ENCODE results near the gene CRIP1.

CRIP1 gene

GRCh38 chr14:105480807-105481801 is 5.6 kb upstream of the CRIP1 start:
- DNase-seq (ENCODE audit: low spot score), result peak; percentile 94

- peak; percentile 98 for DNase-seq (ENCODE audit: low spot score)
Measured at GRCh38 chr14:105481886-105482457, 4.7 kb upstream of the CRIP1 start.

- no peak for DNase-seq (ENCODE audit: low spot score)
Measured at GRCh38 chr14:105482486-105483110, 4.1 kb upstream of the CRIP1 start.

- no peak for DNase-seq (ENCODE audit: low spot score)
Measured at GRCh38 chr14:105483300-105484068, 3.2 kb upstream of the CRIP1 start.

GRCh38 chr14:105484069-105484996 is 2.4 kb upstream of the CRIP1 start:
- peak; percentile 87 for DNase-seq (ENCODE audit: low spot score)

GRCh38 chr14:105484997-105485393 is 1.7 kb upstream of the CRIP1 start:
- DNase-seq (ENCODE audit: low spot score), result no peak

GRCh38 chr14:105485739-105486162 is 935 bp upstream of the CRIP1 start:
- peak; percentile 78 for DNase-seq (ENCODE audit: low spot score)

GRCh38 chr14:105486974-105487448 is 325 bp downstream of the CRIP1 start:
- peak; percentile 89 for DNase-seq (ENCODE audit: low spot score)

- DNase-seq (ENCODE audit: low spot score), result peak; percentile 77
Measured at GRCh38 chr14:105487449-105487985, 831 bp downstream of the CRIP1 start.

GRCh38 chr14:105487986-105488777 is 1.5 kb downstream of the CRIP1 start:
- DNase-seq (ENCODE audit: low spot score), result peak; percentile 50

- DNase-seq (ENCODE audit: low spot score), result no peak
Measured at GRCh38 chr14:105488781-105489541, 2.3 kb downstream of the CRIP1 start.

- DNase-seq (ENCODE audit: low spot score), result peak; percentile 87
Measured at GRCh38 chr14:105489542-105490266, 3.0 kb downstream of the CRIP1 start.

- no peak for DNase-seq (ENCODE audit: low spot score)
Measured at GRCh38 chr14:105490267-105490571, 3.5 kb downstream of the CRIP1 start.

GRCh38 chr14:105490572-105491365 is 4.1 kb downstream of the CRIP1 start, which contains the start of gene TEDC1:
Gene TEDC1, plus strand, starts transcription at chr14:105491246. Its CDS starts 130 bp downstream, at chr14:105491376.
- DNase-seq (ENCODE audit: low spot score), result peak; percentile 99

GRCh38 chr14:105491366-105491973 is 4.8 kb downstream of the CRIP1 start:
- DNase-seq (ENCODE audit: low spot score), result peak; percentile 88

GRCh38 chr14:105492031-105492970 is 5.6 kb downstream of the CRIP1 start:
- DNase-seq (ENCODE audit: low spot score), result no peak

Measured in CD4-positive, alpha-beta T cell treated with Interleukin-15 for 4 hours (primary cell).